ENCODE data around the gene ADNP. TPM values are rescaled to one million over a fixed set of nuclear protein-coding genes. Genes with fewer than 3 reads are reported as not detected.

The ADNP gene
- total RNA-seq, 1 experiment from 2014 or later: 106 TPM

- Mint-ChIP-seq H3K9me3 (no peaks in the 10 kb centered on the region), H3K4me3 (no peak overlapping the region), H3K4me1 (peaks cover 16% of the 10 kb centered on the region), H3K27me3 (ENCODE audit: low read depth) (no peaks in the 10 kb centered on the region), H3K27ac (no peak overlapping the region), H3K36me3 (peaks cover 48% of the 10 kb centered on the region)
- DNase-seq (ENCODE audit: low spot score) (no peak), ATAC-seq (no peak)
- ChIA-PET POLR2A (no interaction called here), CTCF (no interaction called here)
- no peak for TF ChIP-seq ERG (CRISPR knock-in tag; IDR thresholded peaks at IDR 0.05)
- TF ChIP-seq, protein P1, sequence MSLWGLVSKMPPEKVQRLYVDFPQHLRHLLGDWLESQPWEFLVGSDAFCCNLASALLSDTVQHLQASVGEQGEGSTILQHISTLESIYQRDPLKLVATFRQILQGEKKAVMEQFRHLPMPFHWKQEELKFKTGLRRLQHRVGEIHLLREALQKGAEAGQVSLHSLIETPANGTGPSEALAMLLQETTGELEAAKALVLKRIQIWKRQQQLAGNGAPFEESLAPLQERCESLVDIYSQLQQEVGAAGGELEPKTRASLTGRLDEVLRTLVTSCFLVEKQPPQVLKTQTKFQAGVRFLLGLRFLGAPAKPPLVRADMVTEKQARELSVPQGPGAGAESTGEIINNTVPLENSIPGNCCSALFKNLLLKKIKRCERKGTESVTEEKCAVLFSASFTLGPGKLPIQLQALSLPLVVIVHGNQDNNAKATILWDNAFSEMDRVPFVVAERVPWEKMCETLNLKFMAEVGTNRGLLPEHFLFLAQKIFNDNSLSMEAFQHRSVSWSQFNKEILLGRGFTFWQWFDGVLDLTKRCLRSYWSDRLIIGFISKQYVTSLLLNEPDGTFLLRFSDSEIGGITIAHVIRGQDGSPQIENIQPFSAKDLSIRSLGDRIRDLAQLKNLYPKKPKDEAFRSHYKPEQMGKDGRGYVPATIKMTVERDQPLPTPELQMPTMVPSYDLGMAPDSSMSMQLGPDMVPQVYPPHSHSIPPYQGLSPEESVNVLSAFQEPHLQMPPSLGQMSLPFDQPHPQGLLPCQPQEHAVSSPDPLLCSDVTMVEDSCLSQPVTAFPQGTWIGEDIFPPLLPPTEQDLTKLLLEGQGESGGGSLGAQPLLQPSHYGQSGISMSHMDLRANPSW (CRISPR knock-in tag; conservative IDR thresholded peaks at IDR 0.05; ENCODE audit: low read depth): no peak
- TF ChIP-seq ZBTB21 (CRISPR knock-in tag; IDR thresholded peaks at IDR 0.05; ENCODE audit: borderline replicate concordance): no peak
These were observed 22.0 kb upstream of the ADNP start for GRCh38 chr20:50953196-50953595.

GRCh38 chr20:50948132-50948785, 17.0 kb upstream of the ADNP start:
- peaks cover 73% of the 10 kb centered on the region for H3K36me3 Mint-ChIP-seq
- POLR2A ChIA-PET: no interaction called here
- H3K27ac Mint-ChIP-seq: no peak overlapping the region
- H3K9me3 Mint-ChIP-seq: no peaks in the 10 kb centered on the region
- CTCF ChIA-PET: no interaction called here
- ATAC-seq (no peak), DNase-seq (ENCODE audit: low spot score) (no peak)
- H3K4me3 Mint-ChIP-seq: no peak overlapping the region
- no peaks in the 10 kb centered on the region for H3K4me1 Mint-ChIP-seq
- no peak for TF ChIP-seq ZNF232 (CRISPR knock-in tag; IDR thresholded peaks at IDR 0.05)
- no peak for TF ChIP-seq ZNF396 (CRISPR knock-in tag; IDR thresholded peaks at IDR 0.05; ENCODE audit: borderline replicate concordance)
- TF ChIP-seq FOXP1 (CRISPR knock-in tag; IDR thresholded peaks at IDR 0.05; ENCODE audit: borderline replicate concordance): no peak
- TF ChIP-seq SMAD4 (CRISPR knock-in tag; IDR thresholded peaks at IDR 0.05): no peak
- no peak for TF ChIP-seq SP1 (CRISPR knock-in tag; conservative IDR thresholded peaks at IDR 0.05)
- no peak for TF ChIP-seq ZNF138 (CRISPR knock-in tag; conservative IDR thresholded peaks at IDR 0.05)
- TF ChIP-seq IRF2 (CRISPR knock-in tag; IDR thresholded peaks at IDR 0.05; ENCODE audit: borderline replicate concordance, low read depth): no peak
- no peak for TF ChIP-seq OVOL2 (CRISPR knock-in tag; IDR thresholded peaks at IDR 0.05; ENCODE audit: borderline replicate concordance)
- no peak for TF ChIP-seq ZNF416 (CRISPR knock-in tag; IDR thresholded peaks at IDR 0.05)
- H3K27me3 Mint-ChIP-seq (ENCODE audit: low read depth): no peaks in the 10 kb centered on the region

DNA sequence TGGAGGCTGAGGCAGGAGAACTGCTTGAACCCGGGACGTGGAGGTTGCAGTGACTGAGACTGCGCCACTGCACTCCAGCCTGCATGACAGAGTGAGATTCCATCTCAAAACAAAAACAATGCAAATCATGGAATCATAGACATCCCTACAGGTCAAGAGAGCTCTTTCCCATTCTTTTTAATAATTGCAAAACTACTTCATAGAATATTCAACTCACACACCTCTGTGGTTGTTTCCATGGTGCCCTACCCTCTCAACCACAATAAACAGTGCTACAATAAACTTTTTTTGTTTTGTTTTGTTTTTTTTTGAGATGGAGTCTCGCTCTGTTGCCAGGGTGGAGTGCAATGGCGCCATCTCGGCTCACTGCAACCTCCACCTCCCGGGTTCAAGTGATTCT, 11.8 kb upstream of the ADNP start:
- no peak overlapping the region for H3K27ac Mint-ChIP-seq
- POLR2A ChIA-PET: no interaction called here
- no peaks in the 10 kb centered on the region for H3K4me1 Mint-ChIP-seq
- H3K4me3 Mint-ChIP-seq: no peak overlapping the region
- ATAC-seq: no peak
- CTCF ChIA-PET: no interaction called here
- no peaks in the 10 kb centered on the region for H3K27me3 Mint-ChIP-seq (ENCODE audit: low read depth)
- H3K9me3 Mint-ChIP-seq: no peaks in the 10 kb centered on the region
- TF ChIP-seq USF1 (CRISPR knock-in tag; IDR thresholded peaks at IDR 0.05) (no peak), ETV6 (CRISPR knock-in tag; IDR thresholded peaks at IDR 0.05) (no peak), CREM (CRISPR knock-in tag; IDR thresholded peaks at IDR 0.05) (no peak), NFATC4 (CRISPR knock-in tag; IDR thresholded peaks at IDR 0.05) (no peak), NR3C1 (CRISPR knock-in tag; conservative IDR thresholded peaks at IDR 0.05; ENCODE audit: low read depth) (no peak), ZNF121 (CRISPR knock-in tag; IDR thresholded peaks at IDR 0.05) (no peak), PREB (CRISPR knock-in tag; IDR thresholded peaks at IDR 0.05; ENCODE audit: borderline replicate concordance) (no peak), JUN (CRISPR knock-in tag; IDR thresholded peaks at IDR 0.05) (no peak), SMAD4 (CRISPR knock-in tag; IDR thresholded peaks at IDR 0.05) (no peak), IRF2 (CRISPR knock-in tag; IDR thresholded peaks at IDR 0.05; ENCODE audit: borderline replicate concordance, low read depth) (no peak), SOX15 (CRISPR knock-in tag; IDR thresholded peaks at IDR 0.05) (no peak), PRRX2 (CRISPR knock-in tag; IDR thresholded peaks at IDR 0.05) (no peak)
- TF ChIP-seq, protein P2, sequence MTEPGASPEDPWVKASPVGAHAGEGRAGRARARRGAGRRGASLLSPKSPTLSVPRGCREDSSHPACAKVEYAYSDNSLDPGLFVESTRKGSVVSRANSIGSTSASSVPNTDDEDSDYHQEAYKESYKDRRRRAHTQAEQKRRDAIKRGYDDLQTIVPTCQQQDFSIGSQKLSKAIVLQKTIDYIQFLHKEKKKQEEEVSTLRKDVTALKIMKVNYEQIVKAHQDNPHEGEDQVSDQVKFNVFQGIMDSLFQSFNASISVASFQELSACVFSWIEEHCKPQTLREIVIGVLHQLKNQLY (CRISPR knock-in tag; IDR thresholded peaks at IDR 0.05): no peak
- TF ChIP-seq, protein P1 (CRISPR knock-in tag; conservative IDR thresholded peaks at IDR 0.05; ENCODE audit: low read depth): no peak
- H3K36me3 Mint-ChIP-seq: peaks cover 63% of the 10 kb centered on the region
- DNase-seq (ENCODE audit: low spot score): no peak
